ENCODE measurements around the gene NIPBL.
"Not testable (repeated sequence)": the region's sequence is repeated elsewhere in the genome, so short reads cannot be mapped to it uniquely, and the experiment has no call there.

The NIPBL gene

DNA sequence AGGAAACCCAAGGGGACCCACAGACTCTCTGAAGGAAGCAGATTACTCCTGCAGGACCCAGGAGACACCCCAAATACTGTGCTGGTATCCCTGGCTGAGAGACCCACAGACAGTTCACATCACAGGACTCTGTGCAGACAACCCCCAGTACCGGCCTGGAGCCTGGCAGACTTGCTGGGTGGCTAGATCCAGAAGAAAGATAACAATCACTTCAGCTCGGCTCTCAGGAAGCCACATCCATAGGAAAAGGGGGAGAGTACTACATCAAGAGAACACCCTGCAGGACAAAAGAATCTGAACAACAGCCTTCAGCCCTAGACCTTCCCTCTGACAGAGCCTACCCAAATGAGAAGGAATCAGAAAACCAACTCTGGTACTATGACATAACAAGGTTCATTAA, 206.4 kb downstream of the NIPBL start:
- not testable (repeated sequence) for DNase-seq

- not testable (repeated sequence) for DNase-seq
These were observed 209.5 kb downstream of the NIPBL start for GRCh38 chr5:37086026-37086425.

- DNase-seq, result no peak
These were observed 210.1 kb downstream of the NIPBL start for GRCh38 chr5:37086466-37087173.

GRCh38 chr5:37088009-37088408, 211.4 kb downstream of the NIPBL start:
- no peak for DNase-seq

- DNase-seq, result no peak
These were observed 213.7 kb downstream of the NIPBL start for GRCh38 chr5:37090123-37090726.

DNA sequence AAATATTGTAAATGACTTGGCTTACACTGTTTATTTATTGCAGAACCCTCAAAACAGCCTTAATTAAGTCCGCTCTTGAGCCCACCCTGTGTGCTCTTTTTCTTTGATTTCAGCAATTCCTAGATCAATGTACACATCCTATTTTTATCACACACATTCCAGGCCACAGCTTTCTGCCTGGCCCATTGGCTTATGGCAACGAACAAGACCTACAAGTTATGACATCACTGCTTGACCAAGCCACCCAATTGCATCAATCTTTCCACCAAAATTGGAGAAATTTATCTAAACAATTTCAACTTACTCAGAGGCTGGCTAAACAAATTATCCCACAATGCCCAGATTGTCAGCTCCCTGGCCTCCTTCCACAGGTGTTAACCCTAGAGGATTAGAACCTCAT, 214.2 kb downstream of the NIPBL start:
- DNase-seq, result no peak

GRCh38 chr5:37093795-37094194, 217.2 kb downstream of the NIPBL start:
- DNase-seq, result not testable (repeated sequence)

- DNase-seq, result not testable (repeated sequence)
These were observed 222.7 kb downstream of the NIPBL start for GRCh38 chr5:37099267-37099666.

GRCh38 chr5:37103302-37103701, 226.7 kb downstream of the NIPBL start:
- no peak for DNase-seq

DNA sequence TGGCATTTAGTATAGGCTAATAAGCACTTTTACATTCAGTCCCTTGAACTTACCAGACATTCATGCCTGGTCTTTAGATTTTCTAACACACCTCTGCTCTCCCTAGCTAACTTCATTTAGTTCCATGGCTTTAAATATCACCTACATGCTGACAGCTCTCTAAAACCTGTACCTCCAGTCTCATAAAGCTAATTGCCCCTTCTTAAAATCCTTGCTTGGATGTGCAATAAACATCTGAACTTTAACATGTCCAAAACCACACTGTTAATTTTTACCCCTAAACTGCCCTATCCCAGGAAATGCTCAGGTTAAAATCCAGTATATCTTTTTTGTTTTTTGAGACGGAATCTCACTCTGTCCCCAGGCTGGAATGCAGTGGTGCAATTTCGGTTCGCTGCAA, 232.8 kb downstream of the NIPBL start:
- DNase-seq, result no peak

DNA sequence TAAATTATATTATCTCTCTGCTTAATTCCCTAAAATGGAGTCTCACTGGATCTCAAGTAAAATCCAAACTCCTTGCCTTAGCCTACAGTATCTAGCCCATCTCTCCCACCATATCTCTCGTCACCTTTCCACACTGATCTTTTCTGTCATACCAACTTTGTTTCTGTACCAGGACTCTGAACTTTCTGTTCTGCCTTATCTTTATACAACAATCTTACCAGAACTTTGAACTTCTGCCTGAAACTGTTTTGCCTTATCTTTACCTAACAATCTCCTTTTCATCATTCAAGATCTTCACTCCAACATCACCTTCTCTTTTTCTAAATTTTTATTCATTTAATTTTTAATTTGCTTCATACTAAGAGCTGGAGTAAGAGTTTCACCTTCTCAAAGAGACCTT, 233.6 kb downstream of the NIPBL start:
- no peak for DNase-seq

DNA sequence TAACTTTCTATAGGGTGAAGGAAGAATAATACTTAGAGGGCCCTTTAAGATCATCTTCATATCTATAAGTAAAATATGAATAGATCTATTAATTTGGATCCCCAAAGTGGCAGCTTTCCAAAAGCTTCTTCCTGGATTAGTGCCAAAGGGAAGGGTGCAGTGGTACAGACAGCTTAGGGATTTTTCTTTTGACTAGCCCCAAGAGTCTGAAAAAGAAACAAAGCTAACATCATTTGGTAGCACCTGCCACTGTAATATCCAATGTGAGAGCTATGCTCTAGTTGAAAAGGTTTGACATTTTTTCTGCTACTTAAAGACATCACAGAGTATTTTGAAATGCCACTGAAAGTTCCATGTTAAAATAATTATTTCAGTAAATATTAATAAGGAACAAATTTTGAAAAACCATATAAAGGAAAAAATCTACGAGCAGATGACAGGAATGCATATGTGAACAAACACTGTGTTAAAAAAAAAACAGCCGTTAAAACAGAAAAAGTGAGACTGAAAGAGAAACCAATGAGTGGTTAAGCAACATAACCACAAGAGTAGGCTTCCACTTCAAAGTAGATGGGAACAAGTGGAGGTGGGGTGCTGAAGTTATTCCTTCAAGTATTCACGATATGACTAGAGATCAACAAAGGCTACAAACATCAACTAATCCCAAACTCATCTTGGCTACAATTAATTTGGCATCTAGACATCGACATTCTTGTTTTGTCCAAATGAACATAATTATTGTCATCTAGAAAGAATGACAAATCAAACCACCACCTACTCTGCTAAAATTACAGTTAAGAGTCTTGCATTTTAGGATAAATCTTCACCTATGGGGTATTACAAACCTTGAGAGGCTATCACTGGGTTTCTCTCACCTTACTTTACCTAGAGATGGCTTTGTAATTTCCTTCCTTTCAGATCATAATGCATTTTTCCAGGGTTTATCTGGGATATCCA, 235.1 kb downstream of the NIPBL start:
- DNase-seq, result no peak

DNA sequence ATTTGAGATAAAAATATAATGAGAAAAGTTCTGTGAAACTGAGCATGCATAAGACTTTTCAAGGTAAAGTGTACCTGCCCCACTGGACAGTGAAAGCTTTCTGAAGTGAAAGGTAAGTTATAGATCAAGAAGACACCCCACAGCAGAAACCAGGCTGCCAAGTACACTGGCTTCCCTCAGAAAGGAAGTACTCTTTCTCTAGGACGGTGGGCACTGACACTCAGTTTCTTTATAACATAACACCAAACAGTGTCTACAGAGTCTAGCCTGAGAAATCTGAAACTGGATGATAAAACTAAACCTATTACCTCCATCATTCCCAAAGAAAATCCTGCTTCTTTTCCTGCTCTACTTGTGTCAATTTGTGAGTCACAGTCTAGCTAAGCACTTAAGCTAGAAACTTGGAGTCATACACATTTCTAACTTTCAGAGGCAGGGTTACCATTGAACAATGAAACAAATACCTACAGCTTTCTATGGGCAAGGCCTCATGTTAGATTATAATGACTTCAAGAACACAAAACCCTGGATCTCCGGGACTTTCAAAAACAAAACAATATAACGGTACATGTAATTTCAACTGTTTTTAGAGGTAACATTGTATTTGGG, 235.9 kb downstream of the NIPBL start:
- DNase-seq, result no peak

Measured in nucleus accumbens (tissue), 56 donors.